Ectodermal cell (in vitro differentiated cells): ENCODE results near the gene OR1N2.
"Not testable (repeated sequence)": the region's sequence is repeated elsewhere in the genome, so short reads cannot be mapped to it uniquely, and the experiment has no call there.

Experiments
- H3K27ac ChIP-seq: 2 replicates; pipeline ENCODE4 v1.7.0; 2013; ENCODE audit warnings: mild to moderate bottlenecking, low read depth, low read length; ENCODE audit not compliant: insufficient read depth, poor library complexity, severe bottlenecking
- H3K27me3 ChIP-seq: 2 replicates; pipeline ENCODE4 v1.7.0; 2013; ENCODE audit warnings: mild to moderate bottlenecking, low read length; ENCODE audit not compliant: insufficient read depth, control insufficient read depth, poor library complexity, severe bottlenecking
- H3K36me3 ChIP-seq: one replicate; pipeline ENCODE4 v1.7.0; 2013; ENCODE audit warnings: low read length; ENCODE audit not compliant: control insufficient read depth, insufficient read depth
- H3K4me1 ChIP-seq: one replicate; pipeline ENCODE4 v1.7.0; 2013; ENCODE audit warnings: low read length; ENCODE audit not compliant: control insufficient read depth, insufficient read depth
- H3K4me3 ChIP-seq: 2 replicates; pipeline ENCODE4 v1.7.0; 2013; ENCODE audit warnings: low read depth, low read length, control low read depth; ENCODE audit not compliant: insufficient read depth
- H3K9me3 ChIP-seq: 2 replicates; pipeline ENCODE4 v1.7.0; 2013; ENCODE audit warnings: mild to moderate bottlenecking, low read length, moderate library complexity; ENCODE audit not compliant: control insufficient read depth
- WGBS, 2 experiments: methylation state at CpG; one replicate each; pipeline ENCODE4 v1.1.7; 2013; ENCODE audit warnings: missing lambda C conversion rate in 2 of 2; 5-methylcytosine and 5-hydroxymethylcytosine counted together

The OR1N2 gene

GRCh38 chr9:122538757-122539156, 14.2 kb upstream of the OR1N2 start:
- Histone ChIP-seq H3K9me3 (no peaks in the 10 kb centered on the region), H3K4me3 (no peak overlapping the region), H3K27me3 (no peaks in the 10 kb centered on the region), H3K27ac (no peak overlapping the region), H3K4me1 (no peaks in the 10 kb centered on the region), H3K36me3 (no peaks in the 10 kb centered on the region)
- WGBS, 2 experiments: 43% methylated on average over 1 of the region's 2 CpGs; no CpG with 5 or more reads in 1 of the 2 experiments

GRCh38 chr9:122546196-122546595, 6.7 kb upstream of the OR1N2 start:
- Histone ChIP-seq H3K27ac (no peak overlapping the region), H3K36me3 (no peaks in the 10 kb centered on the region), H3K9me3 (no peaks in the 10 kb centered on the region), H3K4me3 (no peak overlapping the region), H3K4me1 (no peaks in the 10 kb centered on the region), H3K27me3 (no peaks in the 10 kb centered on the region)
- WGBS, 2 experiments: 71 to 73% methylated on average over 7 of the region's 8 CpGs

GRCh38 chr9:122551371-122551770, 1.5 kb upstream of the OR1N2 start:
- Histone ChIP-seq H3K4me3 (no peak overlapping the region), H3K4me1 (no peaks in the 10 kb centered on the region), H3K36me3 (no peaks in the 10 kb centered on the region), H3K27me3 (no peaks in the 10 kb centered on the region), H3K27ac (no peak overlapping the region), H3K9me3 (no peaks in the 10 kb centered on the region)
- 65 to 74% methylated on average over 5 of the region's 5 CpGs for WGBS, 2 experiments

GRCh38 chr9:122561446-122561845, 8.5 kb downstream of the OR1N2 start:
- no peak overlapping the region for H3K4me3 ChIP-seq
- 73 to 76% methylated on average over 4 of the region's 4 CpGs for WGBS, 2 experiments
- no peaks in the 10 kb centered on the region for H3K27me3 ChIP-seq
- no peak overlapping the region for H3K27ac ChIP-seq
- H3K36me3 ChIP-seq: no peaks in the 10 kb centered on the region
- H3K4me1 ChIP-seq: no peaks in the 10 kb centered on the region
- peaks cover 2% of the 10 kb centered on the region for H3K9me3 ChIP-seq

GRCh38 chr9:122562134-122562760, 9.3 kb downstream of the OR1N2 start:
- 65 to 67% methylated on average over 9 of the region's 9 CpGs for WGBS, 2 experiments
- Histone ChIP-seq H3K9me3 (peaks cover 2% of the 10 kb centered on the region), H3K4me1 (no peaks in the 10 kb centered on the region), H3K27me3 (no peaks in the 10 kb centered on the region), H3K27ac (no peak overlapping the region), H3K36me3 (no peaks in the 10 kb centered on the region), H3K4me3 (no peak overlapping the region)

DNA sequence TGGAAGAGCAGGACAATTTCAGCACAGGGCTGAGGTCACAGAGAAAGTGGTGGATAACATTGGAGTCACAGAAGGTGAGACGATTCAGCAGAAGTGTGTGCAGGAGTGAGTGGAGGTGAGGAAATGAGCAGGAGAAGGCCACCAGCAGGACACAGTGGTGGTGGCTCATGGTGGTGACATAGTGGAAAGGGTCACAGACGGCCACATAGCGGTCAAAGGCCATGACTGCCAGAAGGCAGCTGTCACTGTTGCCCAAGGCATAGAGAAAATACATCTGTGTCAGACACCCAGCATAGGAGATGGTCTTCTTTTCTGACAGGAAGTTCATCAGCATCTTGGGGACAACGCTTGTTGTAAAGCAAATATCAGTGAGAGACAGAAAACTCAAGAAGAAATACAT, 15.0 kb downstream of the OR1N2 start:
- 85 to 88% methylated on average over 4 of the region's 4 CpGs for WGBS, 2 experiments
- no peak overlapping the region for H3K4me3 ChIP-seq

GRCh38 chr9:122572456-122572855, 19.5 kb downstream of the OR1N2 start:
- Histone ChIP-seq H3K4me3 (no peak overlapping the region), H3K27ac (no peak overlapping the region), H3K9me3 (peaks cover 4% of the 10 kb centered on the region), H3K36me3 (no peaks in the 10 kb centered on the region), H3K27me3 (no peaks in the 10 kb centered on the region), H3K4me1 (no peaks in the 10 kb centered on the region)
- WGBS, 2 experiments: 41 to 43% methylated on average over 2 of the region's 2 CpGs

More for the DNA sequence above, 15.0 kb downstream of the OR1N2 start:
- no peaks in the 10 kb centered on the region for H3K36me3 ChIP-seq
- H3K9me3 ChIP-seq: peaks cover 4% of the 10 kb centered on the region
- no peaks in the 10 kb centered on the region for H3K27me3 ChIP-seq
- no peaks in the 10 kb centered on the region for H3K4me1 ChIP-seq
- H3K27ac ChIP-seq: no peak overlapping the region

DNA sequence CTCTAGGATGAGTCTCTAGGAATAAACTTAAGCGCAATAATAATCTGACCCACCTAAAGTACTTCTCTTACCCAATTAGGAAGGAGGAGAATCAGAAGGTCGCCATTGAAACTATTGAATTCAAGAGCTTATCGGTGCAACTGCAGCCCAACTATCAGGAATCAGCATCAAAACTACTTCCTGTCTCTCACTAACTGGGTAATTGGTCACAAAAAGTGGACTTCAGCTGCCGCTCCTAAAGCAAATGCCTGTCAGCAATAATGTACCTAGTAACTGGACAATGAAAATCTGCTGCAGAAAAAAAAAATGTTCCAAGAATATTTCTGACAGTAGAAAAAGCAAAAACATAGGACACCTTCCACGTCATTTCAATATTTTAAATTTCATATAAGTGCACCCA, 27.0 kb downstream of the OR1N2 start:
- WGBS, 2 experiments: 68 to 69% methylated on average over 5 of the region's 5 CpGs

DNA sequence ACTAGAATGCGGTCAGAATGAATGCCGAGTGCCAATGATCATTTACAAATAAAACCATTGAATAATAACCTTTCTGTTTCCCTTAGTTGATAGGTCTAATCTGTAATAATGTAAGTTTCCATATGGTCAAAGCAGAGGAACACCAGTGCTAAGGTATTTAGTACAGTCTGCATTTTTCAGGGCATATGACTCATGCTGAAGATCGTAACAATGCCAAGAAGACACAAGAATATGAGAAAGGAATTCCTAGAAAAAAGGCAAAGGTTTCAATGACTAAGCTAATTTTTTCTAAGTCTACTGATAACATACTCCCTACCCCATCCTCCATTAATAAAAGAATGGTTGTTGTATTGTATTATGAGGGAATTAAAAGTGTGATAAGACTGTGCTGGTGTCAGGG, 27.4 kb downstream of the OR1N2 start:
- WGBS, 2 experiments: 96% methylated on average over 2 to 3 of the region's 3 CpGs

More for the DNA sequence above, 27.0 kb downstream of the OR1N2 start:
- no peak overlapping the region for H3K4me3 ChIP-seq
- H3K36me3 ChIP-seq: no peaks in the 10 kb centered on the region
- no peaks in the 10 kb centered on the region for H3K27me3 ChIP-seq
- H3K27ac ChIP-seq: no peak overlapping the region
- no peaks in the 10 kb centered on the region for H3K4me1 ChIP-seq
- no peaks in the 10 kb centered on the region for H3K9me3 ChIP-seq

DNA sequence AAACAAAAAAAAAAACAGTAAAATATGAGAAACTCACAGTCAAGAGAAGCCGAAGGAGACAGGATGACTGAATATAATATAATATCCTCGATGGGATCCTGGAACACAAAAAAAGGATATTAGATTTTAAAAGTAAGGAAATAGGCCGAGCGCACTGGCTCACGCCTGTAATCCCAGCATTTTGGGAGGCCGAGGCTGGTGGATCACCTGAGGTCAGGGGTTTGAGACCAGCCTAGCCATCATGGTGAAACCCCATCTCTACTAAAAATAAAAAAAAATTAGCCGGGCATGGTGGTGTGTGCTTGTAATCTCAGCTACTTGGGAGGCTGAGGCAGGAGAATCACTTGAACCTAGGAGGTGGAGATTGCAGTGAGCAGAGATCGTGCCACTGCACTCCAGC, 30.4 kb downstream of the OR1N2 start, which contains the start of gene OR1L8:
Gene OR1L8, minus strand, starts transcription at position 101 of the 400 bp plus-strand sequence. CDS start 14,907 bp downstream, outside the sequence.
- not testable (repeated sequence) for H3K27me3 ChIP-seq, H3K4me3 ChIP-seq, H3K36me3 ChIP-seq, H3K27ac ChIP-seq, H3K4me1 ChIP-seq, H3K9me3 ChIP-seq
- 82 to 85% methylated on average over 8 of the region's 8 CpGs for WGBS, 2 experiments

More for the DNA sequence above, 27.4 kb downstream of the OR1N2 start:
- H3K4me1 ChIP-seq: no peaks in the 10 kb centered on the region
- H3K27ac ChIP-seq: no peak overlapping the region
- no peaks in the 10 kb centered on the region for H3K9me3 ChIP-seq
- no peaks in the 10 kb centered on the region for H3K27me3 ChIP-seq
- H3K4me3 ChIP-seq: no peak overlapping the region
- no peaks in the 10 kb centered on the region for H3K36me3 ChIP-seq
